Natural killer cell (primary cell): Measurements from ENCODE around the gene LSM4. TPM values are rescaled to one million over a fixed set of nuclear protein-coding genes. Genes with fewer than 3 reads are reported as not detected.

Experiments
- ATAC-seq, 3 donors: fragments of 150-1000 bp in 2 of 3; fragments of 200-7000 bp in 1 of 3; cut with Tn5 transposase; 1 replicate in 1 of 3; 2 replicates in 2 of 3; pipeline ENCODE4 v1.10.0; 2021; ENCODE audit warnings: mild to moderate bottlenecking in 2 of 3, moderate library complexity in 2 of 3
- DNase-seq, 2 donors: peaks; one replicate each; pipeline versions ENCODE4 v3.0.0 to v3.0.0-alpha.2; 2013 to 2021; ENCODE audit warnings: mixed read lengths in 1 of 2
- H3K27ac ChIP-seq: one replicate; pipeline ENCODE4 v1.5.1; 2013; ENCODE audit warnings: mild to moderate bottlenecking, low read length
- H3K27me3 ChIP-seq: one replicate; pipeline ENCODE4 v1.6.1; 2013; ENCODE audit warnings: low read length; ENCODE audit not compliant: control insufficient read depth, insufficient read depth
- H3K36me3 ChIP-seq: one replicate; pipeline ENCODE4 v1.6.1; 2013; ENCODE audit warnings: low read length; ENCODE audit not compliant: control insufficient read depth, insufficient read depth
- H3K4me1 ChIP-seq: one replicate; pipeline ENCODE4 v1.6.1; 2013; ENCODE audit warnings: low read length; ENCODE audit not compliant: control insufficient read depth, insufficient read depth
- H3K4me3 ChIP-seq: one replicate; pipeline ENCODE4 v1.5.1; 2013; ENCODE audit warnings: low read length
- H3K9me3 ChIP-seq: one replicate; pipeline ENCODE4 v1.6.1; 2013; ENCODE audit warnings: low read length; ENCODE audit not compliant: control insufficient read depth, insufficient read depth
- H3K27ac Mint-ChIP-seq, 2 donors: one replicate each; pipeline ENCODE4 v1.8.0; 2022; ENCODE audit warnings: mild to moderate bottlenecking in 2 of 2, mixed read lengths in 2 of 2, moderate library complexity in 1 of 2
- H3K27me3 Mint-ChIP-seq, 2 donors: one replicate each; pipeline ENCODE4 v1.8.0; 2022; ENCODE audit warnings: low read depth in 2 of 2, mixed read lengths in 2 of 2
- H3K36me3 Mint-ChIP-seq: one replicate; pipeline ENCODE4 v1.8.0; 2022; ENCODE audit warnings: mixed read lengths
- H3K4me1 Mint-ChIP-seq, 2 donors: one replicate each; pipeline ENCODE4 v1.8.0; 2022; ENCODE audit warnings: mixed read lengths in 2 of 2
- H3K4me3 Mint-ChIP-seq: one replicate; pipeline ENCODE4 v1.8.0; 2022; ENCODE audit warnings: mild to moderate bottlenecking, moderate library complexity, mixed read lengths
- H3K9me3 Mint-ChIP-seq, 2 donors: one replicate each; pipeline ENCODE4 v1.8.0; 2022; ENCODE audit warnings: mixed read lengths in 2 of 2
- WGBS: methylation state at CpG from one replicate; pipeline ENCODE4 v1.1.7; 2013; ENCODE audit warnings: missing lambda C conversion rate; ENCODE audit not compliant: insufficient coverage; 5-methylcytosine and 5-hydroxymethylcytosine counted together
- intact Hi-C: fragments of 100-400 bp; cut with micrococcal nuclease; formaldehyde crosslinking; loops from one replicate; pipeline ENCODE4 v1.14.2; 2022
- total RNA-seq, 4 donors: library from RNA; stranded (reverse); fragments of 120-200 nt in 1 of 4; gene quantifications; one replicate each; pipeline versions ENCODE4 v1.2.3 to v1.2.4, GENCODE V29; 2013 to 2022
- TF ChIP-seq, protein P1 (sequence below): fragments of 200-600 bp; IDR thresholded peaks from one replicate; pipeline ENCODE4 v1.8.0; 2022; ENCODE audit warnings: antibody characterized with exemption

Gene LSM4
- total RNA-seq, 3 donors from 2014 or later (not counting 1 experiment from before 2014, with no cell fraction given): 42.4 to 60.8 (median 44.8) TPM

DNA sequence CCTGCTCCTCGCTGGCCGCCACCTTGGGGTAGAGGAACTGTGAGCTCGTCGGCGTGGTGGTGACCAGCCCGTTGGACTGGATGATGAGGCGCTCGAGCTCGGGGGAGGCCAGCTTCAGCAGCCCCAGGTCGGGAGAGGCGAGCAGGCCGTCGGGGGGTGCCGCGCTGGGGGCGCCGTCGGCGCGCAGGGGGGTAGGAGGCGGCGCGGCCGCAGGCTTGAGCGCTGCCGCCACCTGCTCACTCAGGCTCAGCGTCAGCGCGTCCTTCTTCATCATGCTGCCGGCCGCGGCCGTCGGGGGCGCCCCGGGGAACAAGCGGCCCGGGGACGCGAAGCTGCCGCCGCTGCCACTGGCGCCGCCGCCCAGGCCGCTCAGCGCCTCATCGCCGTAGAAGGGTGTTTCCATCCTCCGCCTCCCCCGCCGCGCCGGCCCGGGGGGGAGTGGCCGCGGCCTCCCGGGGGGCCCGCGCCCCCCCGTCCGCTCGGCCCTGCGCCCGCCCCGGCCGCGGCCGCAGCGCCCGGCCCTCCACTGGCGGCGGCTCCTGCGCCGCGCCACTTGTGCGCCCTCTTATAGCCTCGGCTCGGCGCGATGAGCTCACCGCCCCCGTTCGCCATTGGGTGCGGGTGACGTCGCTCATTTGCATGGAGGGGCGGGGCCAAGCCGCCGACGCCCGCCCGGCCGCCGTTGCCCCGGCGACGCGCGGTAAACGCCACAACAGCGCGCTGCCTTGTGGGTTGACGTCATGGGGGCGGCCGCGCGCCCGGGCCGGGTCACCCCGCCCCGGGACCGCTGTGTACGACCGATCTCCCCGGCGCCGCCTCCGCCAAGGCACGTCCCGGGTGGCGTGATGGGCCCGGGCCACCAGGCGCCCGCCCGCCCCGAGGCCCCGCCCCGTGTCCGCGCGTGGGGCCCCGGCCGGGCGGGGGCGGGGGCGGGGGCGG lies 41.5 kb downstream of the LSM4 start, which contains the start of gene JUND:
Gene JUND, minus strand, starts transcription at position 541 of the 939 bp plus-strand sequence. Its CDS starts 138 bp downstream, at position 403.
- peaks cover 40% of the 10 kb centered on the region for H3K4me1 ChIP-seq
- ATAC-seq (peak; percentile 57 to 82 (median 67)), DNase-seq (peak; percentile 98 to 99)
- peak within 1 kb of the TSS; percentile 100 for H3K27ac ChIP-seq
- Mint-ChIP-seq H3K9me3 (no peaks in the 10 kb centered on the region), H3K4me3 (peak within 1 kb of the TSS; percentile 99), H3K4me1 (peaks cover 38 to 52% of the 10 kb centered on the region in 2 donors), H3K27ac (peak within 1 kb of the TSS; percentile 97 to 99), H3K27me3 (peaks cover 0 to 6% of the 10 kb centered on the region in 2 donors), H3K36me3 (peaks cover 12% of the 10 kb centered on the region)
- H3K9me3 ChIP-seq: no peaks in the 10 kb centered on the region
- H3K27me3 ChIP-seq: no peaks in the 10 kb centered on the region
- intact Hi-C loops: loop anchor here (1.0 kb wide), 1 partner anchor 9 kb away; no protein-coding TSS in a partner anchor
- peak within 1 kb of the TSS; percentile 92 for H3K4me3 ChIP-seq
- WGBS: under 1% methylated on average over 138 of the region's 138 CpGs
- peaks cover 17% of the 10 kb centered on the region for H3K36me3 ChIP-seq
- TF ChIP-seq, protein P1, sequence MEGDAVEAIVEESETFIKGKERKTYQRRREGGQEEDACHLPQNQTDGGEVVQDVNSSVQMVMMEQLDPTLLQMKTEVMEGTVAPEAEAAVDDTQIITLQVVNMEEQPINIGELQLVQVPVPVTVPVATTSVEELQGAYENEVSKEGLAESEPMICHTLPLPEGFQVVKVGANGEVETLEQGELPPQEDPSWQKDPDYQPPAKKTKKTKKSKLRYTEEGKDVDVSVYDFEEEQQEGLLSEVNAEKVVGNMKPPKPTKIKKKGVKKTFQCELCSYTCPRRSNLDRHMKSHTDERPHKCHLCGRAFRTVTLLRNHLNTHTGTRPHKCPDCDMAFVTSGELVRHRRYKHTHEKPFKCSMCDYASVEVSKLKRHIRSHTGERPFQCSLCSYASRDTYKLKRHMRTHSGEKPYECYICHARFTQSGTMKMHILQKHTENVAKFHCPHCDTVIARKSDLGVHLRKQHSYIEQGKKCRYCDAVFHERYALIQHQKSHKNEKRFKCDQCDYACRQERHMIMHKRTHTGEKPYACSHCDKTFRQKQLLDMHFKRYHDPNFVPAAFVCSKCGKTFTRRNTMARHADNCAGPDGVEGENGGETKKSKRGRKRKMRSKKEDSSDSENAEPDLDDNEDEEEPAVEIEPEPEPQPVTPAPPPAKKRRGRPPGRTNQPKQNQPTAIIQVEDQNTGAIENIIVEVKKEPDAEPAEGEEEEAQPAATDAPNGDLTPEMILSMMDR: no peak

DNA sequence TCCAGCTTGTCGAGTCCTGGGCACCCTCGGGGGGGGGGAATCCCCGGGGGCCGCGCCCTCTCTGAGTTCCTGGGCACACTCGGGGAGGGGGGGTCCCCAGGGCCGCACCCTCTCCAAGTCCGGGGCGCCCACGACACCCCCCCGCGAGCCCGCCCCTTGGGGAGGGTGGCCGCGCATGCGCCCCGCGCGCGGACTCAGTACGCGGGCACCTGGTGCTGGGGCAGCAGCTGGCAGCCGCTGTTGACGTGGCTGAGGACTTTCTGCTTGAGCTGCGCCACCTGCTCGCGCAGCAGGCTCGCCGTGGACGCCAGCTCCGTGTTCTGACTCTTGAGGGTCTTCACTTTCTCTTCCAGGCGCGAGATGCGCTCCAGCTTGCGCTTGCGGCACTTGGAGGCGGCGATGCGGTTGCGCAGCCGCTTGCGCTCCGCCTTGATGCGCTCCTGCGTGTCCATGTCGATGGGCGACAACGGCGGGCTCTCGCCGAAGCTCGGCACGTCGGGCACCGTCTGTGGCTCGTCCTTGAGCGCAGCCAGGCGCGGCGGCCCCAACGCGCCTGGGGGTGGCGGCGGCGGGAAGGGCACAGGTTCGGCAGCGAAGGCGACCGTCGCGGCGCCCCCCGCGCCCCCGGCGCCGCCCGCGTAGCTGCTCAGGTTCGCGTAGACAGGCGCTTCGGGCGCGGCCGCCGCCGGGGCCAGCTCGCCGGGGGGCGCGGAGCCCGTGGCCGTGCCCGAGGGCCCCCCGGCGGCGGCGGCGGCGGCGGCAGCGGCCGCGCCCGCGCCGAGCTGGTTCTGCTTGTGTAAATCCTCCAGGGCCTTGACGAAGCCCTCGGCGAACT lies 42.4 kb downstream of the LSM4 start:
- WGBS: under 1% methylated on average over 111 of the region's 111 CpGs
- Histone ChIP-seq H3K27ac (peak overlapping the region; percentile 100), H3K4me1 (peaks cover 46% of the 10 kb centered on the region), H3K4me3 (peak overlapping the region; percentile 92), H3K27me3 (no peaks in the 10 kb centered on the region), H3K36me3 (peaks cover 21% of the 10 kb centered on the region), H3K9me3 (no peaks in the 10 kb centered on the region)
- TF ChIP-seq, protein P1: no peak
- Mint-ChIP-seq H3K4me1 (peaks cover 31 to 50% of the 10 kb centered on the region in 2 donors), H3K4me3 (peak overlapping the region; percentile 99), H3K36me3 (peaks cover 12% of the 10 kb centered on the region), H3K9me3 (no peaks in the 10 kb centered on the region), H3K27ac (peak overlapping the region; percentile 97 to 99), H3K27me3 (peaks cover 0 to 6% of the 10 kb centered on the region in 2 donors)
- ATAC-seq (peak; percentile 5 to 22 (median 6)), DNase-seq (peak; percentile 77 to 91)
- intact Hi-C loops: loop anchor here (1.0 kb wide), 1 partner anchor 10 kb away; no protein-coding TSS in a partner anchor

DNA sequence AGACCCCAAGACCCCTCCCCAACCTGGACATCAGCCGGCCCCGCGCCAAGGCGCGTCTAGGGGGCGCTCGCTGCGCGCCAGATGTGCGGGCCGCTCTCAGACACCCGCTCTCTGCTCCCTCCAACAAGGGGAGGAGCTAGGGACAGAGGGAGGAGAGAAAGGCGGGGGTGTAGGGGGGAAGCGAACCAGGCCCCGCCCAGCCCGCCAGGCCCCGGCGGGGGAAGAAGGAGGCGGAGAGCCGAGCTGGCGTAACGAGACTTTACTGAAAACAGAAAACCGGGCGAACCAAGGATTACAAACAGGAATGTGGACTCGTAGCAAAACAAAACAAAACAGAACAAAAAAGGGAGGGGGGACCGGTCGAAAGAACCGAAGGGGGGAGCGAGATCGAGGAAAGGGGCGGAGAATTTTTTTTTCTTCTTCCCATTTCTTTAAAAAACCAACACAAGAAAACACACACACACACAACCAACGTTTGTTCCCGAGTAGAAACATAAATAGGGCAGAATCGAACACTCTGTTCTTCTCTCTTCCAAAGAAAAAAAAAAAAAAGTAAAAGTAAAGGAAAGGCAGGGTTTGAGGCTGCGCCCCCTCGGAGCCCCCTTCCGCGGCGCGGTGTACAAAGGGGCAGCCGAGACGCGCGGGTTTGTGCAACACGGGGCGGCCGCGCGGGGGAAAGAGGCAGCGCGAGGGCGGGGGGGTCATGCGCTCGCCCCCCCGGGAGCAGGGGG lies 43.2 kb downstream of the LSM4 start:
- ATAC-seq: peak; percentile 20 to 58 (median 35)
- intact Hi-C loops: loop anchor here (1.0 to 5.0 kb wide), 5 partner anchors 25 to 138 kb away; partner anchors contain the start of genes LSM4, MPV17L2 and SSBP4
- peaks cover 24 to 46% of the 10 kb centered on the region in 2 donors for H3K4me1 Mint-ChIP-seq

More for the DNA sequence above, 43.2 kb downstream of the LSM4 start:
- Mint-ChIP-seq H3K9me3 (no peaks in the 10 kb centered on the region), H3K4me3 (peak overlapping the region; percentile 99), H3K36me3 (peaks cover 12% of the 10 kb centered on the region), H3K27ac (peak overlapping the region; percentile 97 to 99), H3K27me3 (peaks cover 0 to 6% of the 10 kb centered on the region in 2 donors)
- DNase-seq: peak; percentile 86 to 96
- under 1% methylated on average over 41 of the region's 55 CpGs for WGBS
- peaks cover 48% of the 10 kb centered on the region for H3K4me1 ChIP-seq
- no peaks in the 10 kb centered on the region for H3K9me3 ChIP-seq
- H3K4me3 ChIP-seq: peak overlapping the region; percentile 92
- peaks cover 27% of the 10 kb centered on the region for H3K36me3 ChIP-seq
- no peaks in the 10 kb centered on the region for H3K27me3 ChIP-seq
- TF ChIP-seq, protein P1: peak; percentile 75
- peak overlapping the region; percentile 100 for H3K27ac ChIP-seq
